GM19324 (cell line): ENCODE measurements around the gene LOXHD1.

ENCODE experiments used
- ATAC-seq: cut with Tn5 transposase; IDR thresholded peaks from one replicate; pipeline ENCODE4 v1.9.1; 2021; ENCODE audit warnings: mild to moderate bottlenecking, moderate library complexity; ENCODE audit not compliant: unreplicated experiment, low FRiP score

Gene LOXHD1

DNA sequence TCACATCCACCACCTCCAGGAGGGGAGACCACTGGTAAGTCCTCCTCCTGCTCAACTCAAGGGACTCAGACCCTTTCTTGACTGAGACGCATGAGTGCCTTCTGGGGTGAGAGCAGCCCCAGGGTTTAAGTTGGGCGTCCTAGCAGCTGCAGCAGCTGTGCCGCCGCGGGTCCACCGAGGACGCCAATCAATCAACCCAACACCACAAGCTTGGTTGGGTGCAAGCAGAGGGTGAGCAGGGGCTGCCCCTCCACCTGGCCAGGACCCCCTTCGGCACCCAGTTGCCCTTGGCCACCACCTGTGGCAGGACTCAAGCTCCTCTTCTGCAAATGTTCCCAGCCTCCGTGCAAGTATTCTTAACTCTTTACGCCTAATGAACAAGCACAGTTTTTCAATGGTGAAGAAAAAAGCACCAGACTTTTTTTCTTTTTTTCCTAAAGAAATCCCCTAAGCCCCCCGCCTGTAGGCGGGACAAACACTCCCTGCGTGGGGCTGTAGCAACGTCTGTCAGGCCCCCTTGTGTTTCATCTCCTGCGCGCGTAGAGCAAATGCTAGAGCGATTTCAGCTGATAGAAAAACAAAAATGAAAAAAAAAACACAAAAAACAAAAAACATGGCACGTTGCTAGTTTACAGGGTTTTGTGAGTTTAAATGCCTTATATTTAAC, 197.1 kb downstream of the LOXHD1 start:
- no peak for ATAC-seq

GRCh38 chr18:46458472-46458871, 198.5 kb downstream of the LOXHD1 start:
- no peak for ATAC-seq

DNA sequence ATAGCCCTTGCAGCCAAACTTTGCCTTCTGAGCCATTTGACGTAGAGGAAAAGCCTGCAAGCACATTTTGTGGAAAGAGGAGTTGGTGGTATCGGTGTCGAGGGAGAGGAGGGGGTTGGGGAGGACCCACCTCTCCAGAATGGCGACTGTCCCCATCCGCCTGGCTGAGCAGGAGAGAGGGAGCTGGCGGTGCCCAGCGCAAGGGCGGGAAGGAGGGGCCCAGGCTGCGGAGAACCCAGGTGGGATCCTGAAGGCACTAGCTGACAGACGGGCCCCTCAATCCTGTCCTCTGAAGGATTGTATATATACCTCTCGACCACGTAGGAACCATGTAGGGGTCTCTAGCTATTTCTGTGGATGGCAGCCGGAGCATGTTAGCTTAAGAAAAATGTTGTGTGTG, 200.3 kb downstream of the LOXHD1 start:
- ATAC-seq, result no peak

DNA sequence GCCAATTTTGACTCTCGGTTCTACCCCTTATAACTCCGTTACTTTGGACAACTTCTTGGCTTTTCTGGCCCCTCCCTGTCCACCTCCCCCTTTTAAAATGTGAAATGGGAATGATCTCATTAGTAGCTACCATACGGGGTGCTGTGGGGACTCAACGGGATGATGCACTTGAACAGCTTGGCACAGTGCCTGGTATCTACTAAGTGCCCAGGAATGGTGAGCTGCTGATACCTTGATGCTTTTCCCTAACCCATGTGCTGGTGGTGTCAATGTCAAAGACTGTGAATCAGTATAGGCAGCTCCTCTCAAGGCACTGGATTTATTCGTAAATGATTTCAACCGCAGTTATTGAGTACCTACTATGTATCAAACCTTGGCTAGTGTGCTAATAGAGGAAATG, 204.2 kb downstream of the LOXHD1 start:
- ATAC-seq, result no peak

DNA sequence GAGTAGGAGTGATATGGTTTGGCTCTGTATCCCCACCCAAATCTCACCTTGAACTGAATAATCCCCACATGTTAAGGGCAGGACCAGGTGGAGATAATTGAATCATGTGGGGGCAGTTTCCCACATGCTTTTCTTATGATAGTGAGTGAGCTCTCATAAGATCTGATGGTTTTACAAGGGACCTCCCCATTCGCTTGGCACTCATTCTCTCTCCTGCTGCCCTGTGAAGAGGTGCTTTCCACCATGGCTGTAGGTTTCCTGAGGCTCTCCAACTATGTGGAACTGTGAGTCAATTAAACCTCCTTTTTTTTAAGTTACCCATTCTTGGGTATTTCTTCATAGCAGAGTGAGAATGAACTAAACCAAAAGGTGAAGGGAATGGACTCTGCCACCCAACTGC, 207.5 kb downstream of the LOXHD1 start:
- no peak for ATAC-seq

GRCh38 chr18:46449033-46449432, 208.0 kb downstream of the LOXHD1 start:
- ATAC-seq, result no peak

- no peak for ATAC-seq
Observed at GRCh38 chr18:46448347-46448746, 208.7 kb downstream of the LOXHD1 start.

GRCh38 chr18:46447792-46448191, 209.2 kb downstream of the LOXHD1 start:
- ATAC-seq, result no peak

DNA sequence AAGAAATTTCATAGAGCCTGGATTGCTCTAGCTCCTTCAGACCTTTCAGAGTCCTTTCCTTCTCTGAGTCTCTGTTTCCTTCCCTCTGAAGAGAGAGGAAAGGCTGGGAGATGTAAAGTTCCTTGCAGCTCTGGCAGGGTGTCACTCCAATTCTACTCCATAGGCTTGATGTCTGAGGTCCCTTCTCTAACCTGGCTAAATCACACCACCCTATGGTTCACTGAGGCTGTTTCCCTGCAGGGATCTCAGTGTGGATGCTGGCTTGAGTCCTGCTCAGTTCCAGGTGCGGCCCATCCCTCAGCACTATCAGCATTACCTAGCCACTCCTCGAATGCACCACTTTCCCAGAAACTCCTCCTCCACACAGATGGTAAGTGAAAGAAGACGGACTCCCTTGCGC, 209.7 kb downstream of the LOXHD1 start:
- no peak for ATAC-seq

GRCh38 chr18:46445522-46446313, 211.3 kb downstream of the LOXHD1 start:
- no peak for ATAC-seq

DNA sequence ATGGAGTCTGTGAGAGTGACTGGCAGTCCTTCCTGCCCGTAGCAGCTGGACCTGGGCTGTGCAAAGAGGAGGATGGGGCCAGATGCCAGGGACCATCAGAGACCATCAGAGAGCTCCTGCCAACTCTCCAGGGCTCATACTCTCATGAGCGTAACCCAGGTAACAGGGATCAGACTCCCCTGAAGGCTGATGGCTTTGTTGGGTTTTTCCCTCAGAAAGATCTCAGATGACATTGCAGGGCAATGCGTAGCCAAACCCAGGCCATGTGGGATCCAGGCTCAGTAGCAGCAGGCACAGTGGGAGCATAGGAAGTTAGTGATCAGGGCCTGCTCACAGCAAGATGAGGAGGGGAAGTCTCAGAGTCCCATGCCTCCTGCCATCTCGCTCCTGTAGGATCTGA, 218.0 kb downstream of the LOXHD1 start:
- no peak for ATAC-seq

- ATAC-seq, result no peak
Observed at GRCh38 chr18:46437061-46437460, 220.0 kb downstream of the LOXHD1 start.

- ATAC-seq, result no peak
Observed at GRCh38 chr18:46436621-46437020, 220.4 kb downstream of the LOXHD1 start.

DNA sequence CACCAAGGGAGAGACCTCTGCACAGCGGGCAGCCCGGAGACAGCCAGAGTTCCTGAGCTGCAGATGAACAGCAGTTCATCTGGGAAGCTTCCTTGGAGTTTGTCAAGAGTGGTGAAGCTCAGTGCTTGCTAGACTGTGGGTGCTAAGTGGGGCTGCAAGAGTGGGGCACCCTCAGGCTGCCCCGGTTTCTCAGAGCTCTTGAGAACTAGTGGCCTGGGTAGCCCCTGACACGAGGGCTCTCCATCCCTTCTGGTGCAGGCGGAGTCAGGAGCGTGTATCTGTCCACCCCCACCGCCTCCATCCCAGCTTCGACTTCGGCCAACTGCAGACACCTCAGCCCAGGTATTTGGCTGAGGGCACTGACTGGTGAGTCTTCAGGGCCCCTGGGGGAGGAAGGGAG, 222.0 kb downstream of the LOXHD1 start:
- no peak for ATAC-seq

DNA sequence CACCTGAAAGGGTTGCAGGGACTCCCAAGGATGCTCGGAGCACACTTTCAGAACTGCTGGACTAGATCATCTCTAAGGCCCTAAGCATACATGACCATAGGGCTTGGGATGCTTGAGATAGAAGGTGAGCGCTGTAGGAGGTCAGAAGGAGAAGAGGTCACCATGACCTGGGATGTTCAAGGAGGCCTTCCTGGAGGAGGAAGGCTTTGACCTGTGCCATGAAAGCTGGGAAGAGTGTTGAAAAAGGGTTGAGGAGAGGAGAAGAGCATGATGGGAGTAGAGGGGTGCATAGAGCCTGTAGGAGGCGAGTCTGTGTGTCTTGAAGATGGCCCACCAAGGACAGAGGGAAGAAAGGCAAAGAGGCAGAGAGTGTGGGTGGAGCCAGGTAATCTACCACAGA, 222.4 kb downstream of the LOXHD1 start:
- no peak for ATAC-seq

DNA sequence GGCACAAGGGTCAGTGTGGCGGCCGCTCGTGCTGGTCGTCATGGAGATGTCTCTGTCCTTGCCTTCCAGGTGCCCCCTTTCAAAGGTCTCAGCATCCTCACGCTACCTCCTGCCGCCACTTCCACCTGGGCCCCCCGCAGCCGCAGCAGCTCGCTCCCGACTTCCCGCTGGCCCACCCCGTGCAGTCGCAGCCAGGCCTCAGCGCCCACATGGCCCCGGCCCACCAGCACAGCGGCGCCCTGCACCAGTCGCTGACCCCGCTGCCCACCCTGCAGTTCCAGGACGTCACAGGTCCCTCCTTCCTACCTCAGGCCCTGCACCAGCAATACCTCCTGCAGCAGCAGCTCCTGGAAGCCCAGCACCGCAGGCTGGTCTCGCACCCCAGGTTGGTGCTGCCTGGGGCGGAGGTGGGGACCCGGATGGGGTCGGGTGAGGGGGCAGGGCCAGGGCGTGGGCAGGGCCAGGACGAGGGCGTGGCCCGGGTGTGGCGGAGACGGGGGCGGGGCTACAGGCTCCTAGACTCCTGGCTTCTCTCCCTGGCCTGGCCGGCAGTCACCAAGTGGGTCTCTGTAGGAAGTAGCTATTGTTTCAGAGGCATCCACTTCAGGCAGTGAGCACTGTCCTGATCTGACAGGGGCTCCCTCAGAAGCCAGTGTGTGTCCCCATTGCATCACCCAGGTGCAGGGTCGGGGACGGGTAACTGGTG, 223.7 kb downstream of the LOXHD1 start:
- no peak for ATAC-seq

- no peak for ATAC-seq
Observed at GRCh38 chr18:46431522-46432171, 225.4 kb downstream of the LOXHD1 start.

- no peak for ATAC-seq
Observed at GRCh38 chr18:46429649-46430224, 227.3 kb downstream of the LOXHD1 start.

DNA sequence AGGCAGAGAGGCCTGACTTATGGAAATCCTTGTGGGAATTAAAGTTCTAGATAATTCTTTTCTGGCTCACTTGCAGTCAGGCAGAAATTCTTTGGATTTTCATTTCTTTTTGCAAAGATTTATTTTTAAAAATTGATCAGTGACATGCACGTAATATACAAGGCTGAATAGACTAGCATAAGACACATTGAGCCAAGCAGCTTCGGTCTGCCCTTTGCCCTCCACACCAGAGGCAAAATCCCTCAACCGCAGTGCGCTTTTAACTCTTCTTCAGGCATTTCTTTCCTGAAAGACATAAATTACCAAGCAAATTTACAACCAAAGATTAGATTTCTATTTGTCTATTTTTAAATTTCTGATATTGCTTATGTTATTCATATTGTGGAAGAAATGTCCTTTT, 227.9 kb downstream of the LOXHD1 start:
- no peak for ATAC-seq

DNA sequence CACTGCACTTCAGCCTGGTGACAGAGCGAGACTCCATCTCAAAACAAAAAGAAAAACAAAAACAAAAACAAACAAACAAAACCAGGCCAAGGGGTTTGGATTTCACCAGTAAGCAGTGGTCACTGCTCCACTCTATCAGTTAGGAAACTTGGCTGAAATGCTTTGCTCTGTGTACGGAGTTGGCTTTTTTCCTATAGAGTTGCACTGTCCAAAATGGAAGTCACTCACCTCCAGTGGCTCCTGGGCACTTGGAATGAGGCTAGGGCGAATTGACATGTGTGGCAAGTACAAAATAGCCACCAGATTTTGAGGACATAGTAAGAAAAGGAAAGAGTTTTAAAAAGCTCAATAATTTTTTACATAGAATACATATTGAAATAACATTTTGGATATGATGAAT, 228.7 kb downstream of the LOXHD1 start:
- ATAC-seq, result no peak
